HCT116 (cell line): ENCODE measurements around the gene PDE1C. TPM values are rescaled to one million over a fixed set of nuclear protein-coding genes. Genes with fewer than 3 reads are reported as not detected.

Experiments used
- ATAC-seq: fragments of 200-7000 bp; cut with Tn5 transposase; 2 replicates; pipeline ENCODE4 v1.9.1; 2020; ENCODE audit warnings: mild to moderate bottlenecking, moderate library complexity
- BruUV-seq: library from RNA; stranded (reverse); fragments of 400-500 nt; replicated peaks from 2 replicates; lab custom pipeline; 2021; lab: Mats Ljungman, UMichigan
- CTCF ChIA-PET: fragments of 300-600 bp; sonication (Branson Sonifier 250); formaldehyde crosslinking; loops from one replicate; lab custom pipeline; 2021; ENCODE audit warnings: antibody characterized with exemption; lab: Charles Lee
- POLR2A ChIA-PET: fragments of 300-600, 350-600 bp; sonication (Branson Sonifier 250); formaldehyde crosslinking; loops from one replicate; lab custom pipeline; 2021; ENCODE audit warnings: antibody characterized with exemption; lab: Charles Lee
- RAD21 ChIA-PET, 2 experiments: fragments of 300-600 bp; sonication (Branson Sonifier 250); formaldehyde crosslinking; loops; one replicate each; lab custom pipeline; 2023; ENCODE audit warnings: low total read pairs in 2 of 2; ENCODE audit not compliant: uncharacterized antibody in 2 of 2, unreplicated experiment in 2 of 2, low non-redundant PET in 1 of 2; lab: Charles Lee
- DNase-seq: peaks from one replicate; pipeline ENCODE4 v3.0.0-alpha.2; 2010; ENCODE audit warnings: low read depth, low spot score
- H2AFZ ChIP-seq: fragments of 200-600 bp; shearing (Covaris generic), sonication (generic); 2 replicates; pipeline ENCODE4 v1.6.1; 2017; ENCODE audit warnings: low read depth, mixed run types, mixed read lengths, antibody characterized with exemption, low read length; ENCODE audit not compliant: poor library complexity, severe bottlenecking
- H3K27ac ChIP-seq: 2 replicates; pipeline ENCODE4 v1.5.1; 2012; ENCODE audit warnings: low read depth, low read length
- H3K27me3 ChIP-seq: fragments of 200-600 bp; sonication (generic); 2 replicates; pipeline ENCODE4 v1.6.1; 2016; ENCODE audit warnings: mixed run types, low read length, mixed read lengths; ENCODE audit not compliant: insufficient read depth
- H3K36me3 ChIP-seq, 2 experiments: fragments of 200-500 bp in 1 of 2; fragments of 200-600 bp in 1 of 2; sonication (Bioruptor generic) in 1 of 2; sonication (generic) in 1 of 2; 2 replicates each; pipeline versions ENCODE4 v1.5.1 to v1.6.1; 2014 to 2016; ENCODE audit warnings: low read length in 2 of 2, inconsistent platforms in 1 of 2, mixed read lengths in 1 of 2, mixed run types in 1 of 2; ENCODE audit not compliant: insufficient read depth in 2 of 2, control insufficient read depth in 1 of 2
- H3K4me1 ChIP-seq, 2 experiments: fragments of 200-600 bp in 1 of 2; sonication (generic) in 1 of 2; 2 replicates each; pipeline versions ENCODE4 v1.5.1 to v1.6.1; 2012 to 2017; ENCODE audit warnings: low read length in 2 of 2, inconsistent platforms in 1 of 2, mild to moderate bottlenecking in 1 of 2, mixed read lengths in 1 of 2, mixed run types in 1 of 2, moderate library complexity in 1 of 2; ENCODE audit not compliant: insufficient read depth in 2 of 2, control insufficient read depth in 1 of 2
- H3K4me2 ChIP-seq: fragments of 200-600 bp; sonication (generic); 2 replicates; pipeline ENCODE4 v1.6.1; 2017; ENCODE audit warnings: mixed run types, low read length, mixed read lengths
- H3K4me3 ChIP-seq, 2 experiments: fragments of 200-600 bp in 1 of 2; sonication (generic) in 1 of 2; replicated peaks in 1 of 2; 2 replicates each; pipeline ENCODE4 v1.5.1; 2011 to 2016; ENCODE audit warnings: low read length in 2 of 2, control low read depth in 1 of 2, low read depth in 1 of 2, mild to moderate bottlenecking in 1 of 2, mixed read lengths in 1 of 2, mixed run types in 1 of 2
- H3K79me2 ChIP-seq: fragments of 200-600 bp; sonication (generic); 2 replicates; pipeline ENCODE4 v1.6.1; 2017; ENCODE audit warnings: mild to moderate bottlenecking, mixed run types, low read length, moderate library complexity, mixed read lengths; ENCODE audit not compliant: insufficient read depth
- H3K9ac ChIP-seq: fragments of 200-600 bp; sonication (generic); 2 replicates; pipeline ENCODE4 v1.6.1; 2016; ENCODE audit warnings: low read length, mixed read lengths
- H3K9me2 ChIP-seq: fragments of 200-600 bp; sonication (generic), shearing (Covaris generic); 2 replicates; pipeline ENCODE4 v1.6.1; 2017; ENCODE audit warnings: mixed run types, mild to moderate bottlenecking, moderate library complexity; ENCODE audit not compliant: insufficient read depth
- H3K9me3 ChIP-seq, 2 experiments: fragments of 200-500 bp in 1 of 2; fragments of 200-600 bp in 1 of 2; sonication (Bioruptor generic) in 1 of 2; sonication (generic) in 1 of 2; 2 replicates each; pipeline ENCODE4 v1.6.1; 2014 to 2017; ENCODE audit warnings: low read length in 2 of 2, mixed read lengths in 2 of 2, inconsistent platforms in 1 of 2, low read depth in 1 of 2, mild to moderate bottlenecking in 1 of 2, mixed run types in 1 of 2, moderate library complexity in 1 of 2; ENCODE audit not compliant: control insufficient read depth in 1 of 2, insufficient read depth in 1 of 2
- H4K20me1 ChIP-seq: fragments of 200-600 bp; sonication (generic), shearing (Covaris generic); 2 replicates; pipeline ENCODE4 v1.6.1; 2017; ENCODE audit warnings: mixed run types, mild to moderate bottlenecking, moderate library complexity; ENCODE audit not compliant: insufficient read depth
- CEBPB ChIP-seq: IDR thresholded peaks from 2 replicates; pipeline ENCODE4 v1.6.1; 2012; ENCODE audit warnings: low read depth
- CTCF ChIP-seq, 3 experiments: fragments of 200-600 bp in 1 of 3; sonication (generic) in 1 of 3; IDR thresholded peaks in 2 of 3; conservative IDR thresholded peaks in 1 of 3; 2 replicates each; pipeline ENCODE4 v1.5.1; 2012 to 2017; ENCODE audit warnings: low read depth in 2 of 3, low read length in 2 of 3, antibody characterized with exemption in 1 of 3, borderline replicate concordance in 1 of 3, control low read depth in 1 of 3, mild to moderate bottlenecking in 1 of 3, mixed read lengths in 1 of 3, mixed run types in 1 of 3, moderate library complexity in 1 of 3; ENCODE audit not compliant: insufficient read depth in 1 of 3
- EGR1 ChIP-seq: IDR thresholded peaks from 2 replicates; pipeline ENCODE4 v1.6.1; 2012; ENCODE audit warnings: low read depth
- SP1 ChIP-seq: IDR thresholded peaks from 2 replicates; pipeline ENCODE4 v1.6.1; 2012; ENCODE audit warnings: low read depth
- SRF ChIP-seq: IDR thresholded peaks from 2 replicates; pipeline ENCODE4 v1.6.1; 2012; ENCODE audit warnings: low read depth
- TCF7L2 ChIP-seq: IDR thresholded peaks from 2 replicates; pipeline ENCODE4 v1.7.0; 2011; ENCODE audit warnings: borderline replicate concordance, inconsistent platforms; ENCODE audit not compliant: insufficient read depth, insufficient read length; ENCODE audit errors: extremely low read depth
- intact Hi-C: fragments of 100-400 bp; cut with micrococcal nuclease; formaldehyde crosslinking; loops from 2 replicates; pipeline ENCODE4 v1.10.0; 2022
- total RNA-seq: library from RNA; stranded (reverse); gene quantifications from one replicate; pipeline ENCODE4 v1.2.1, GENCODE V29; 2021; ENCODE audit not compliant: unreplicated experiment
- TF ChIP-seq, protein P1 (sequence below): IDR thresholded peaks from 2 replicates; pipeline ENCODE4 v1.6.1; 2012

Gene PDE1C
- total RNA-seq, 1 experiment from 2014 or later, result 0.17 TPM

DNA sequence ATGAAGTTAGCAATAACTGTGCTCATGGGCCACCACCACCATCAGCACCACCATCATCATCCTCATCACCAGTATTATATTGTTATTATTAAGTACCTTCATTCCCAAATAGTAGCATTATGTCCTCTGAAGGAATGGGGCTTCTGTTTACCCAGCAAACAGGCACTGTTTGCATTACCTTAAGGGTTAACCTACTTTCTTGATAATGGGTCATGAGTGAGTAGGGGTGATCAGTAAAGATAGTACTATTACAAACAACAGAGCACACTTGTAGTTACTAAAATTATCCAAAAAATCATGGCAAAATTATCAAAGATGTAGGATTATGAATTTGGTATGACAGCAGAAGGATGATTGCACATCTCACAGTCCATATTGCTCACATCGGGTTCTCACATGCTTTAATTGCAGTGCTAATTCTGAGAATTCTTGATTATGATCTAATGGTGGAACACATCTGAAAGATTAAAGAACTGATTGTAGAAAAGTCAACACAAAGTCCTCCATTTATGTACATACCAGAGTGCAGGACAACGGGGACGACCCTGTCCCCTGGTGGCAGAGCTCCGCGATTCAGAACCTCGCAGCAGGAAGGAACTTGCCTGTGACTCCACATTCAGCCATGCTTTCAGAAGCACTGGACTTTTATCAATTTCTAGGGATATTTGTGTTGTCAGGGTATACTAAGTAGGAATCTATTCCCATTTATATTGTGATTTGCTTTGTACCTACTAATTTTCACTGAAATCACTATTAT, 31.0 kb downstream of the PDE1C start:
- H3K27ac ChIP-seq, result no peak overlapping the region
- peaks cover 24% of the 10 kb centered on the region; the same call in 1 of the 2 replicates for H3K27me3 ChIP-seq
- H3K79me2 ChIP-seq, result no peaks in the 10 kb centered on the region
- intact Hi-C loops, result no loop called here
- ChIA-PET POLR2A (no interaction called here), RAD21 (no interaction called here)
- no peak overlapping the region for H2AFZ ChIP-seq
- no peak for DNase-seq
- TF ChIP-seq CTCF (IDR thresholded peaks at IDR 0.05 in 2 of 3, conservative IDR thresholded peaks at IDR 0.05 in 1 of 3; ENCODE audit: borderline replicate concordance in 1 of 3, insufficient read depth in 1 of 3, low read depth in 2 of 3, low read length in 2 of 3), result peak in 1 of 3 experiments; percentile 14; a peak in 1 of 6 replicates
- no peak for TF ChIP-seq CEBPB
- TF ChIP-seq SP1, result no peak
- TF ChIP-seq SRF, result no peak
- TF ChIP-seq, protein P1, sequence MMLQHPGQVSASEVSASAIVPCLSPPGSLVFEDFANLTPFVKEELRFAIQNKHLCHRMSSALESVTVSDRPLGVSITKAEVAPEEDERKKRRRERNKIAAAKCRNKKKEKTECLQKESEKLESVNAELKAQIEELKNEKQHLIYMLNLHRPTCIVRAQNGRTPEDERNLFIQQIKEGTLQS, result no peak
- no peak for TF ChIP-seq TCF7L2
- TF ChIP-seq EGR1, result no peak
- TF ChIP-seq, all 23 proteins: peak for 1
- BruUV-seq, result no TSS peak
- H3K9me2 ChIP-seq, result no peaks in the 10 kb centered on the region
- no peaks in the 10 kb centered on the region for H3K36me3 ChIP-seq
- H3K4me3 ChIP-seq, result no peak overlapping the region
- no peak overlapping the region for H3K9ac ChIP-seq
- no peak overlapping the region for H3K4me2 ChIP-seq
- no peak for ATAC-seq
- H3K9me3 ChIP-seq, result no peaks in the 10 kb centered on the region
- CTCF ChIA-PET, result no interaction called here
- no peaks in the 10 kb centered on the region for H3K4me1 ChIP-seq
- no peaks in the 10 kb centered on the region for H4K20me1 ChIP-seq
